ENCODE measurements around the gene THOC5.

Gene THOC5

GRCh38 chr22:29482726-29483125 is 70.8 kb downstream of the THOC5 start:
- H3K36me3 Mint-ChIP-seq (ENCODE audit: low read depth): peaks cover 11% of the 10 kb centered on the region
- no peak for DNase-seq
- peaks cover 65% of the 10 kb centered on the region for H3K27me3 Mint-ChIP-seq (ENCODE audit: low read depth, poor library complexity)
- H3K4me1 Mint-ChIP-seq: peaks cover 30% of the 10 kb centered on the region
- no peak overlapping the region for H3K4me3 Mint-ChIP-seq
- no peak for TF ChIP-seq CTCF (IDR thresholded peaks at IDR 0.05)
- no peak overlapping the region for H3K27ac Mint-ChIP-seq
- peaks cover 8% of the 10 kb centered on the region for H3K9me3 Mint-ChIP-seq

GRCh38 chr22:29482253-29482652 is 71.3 kb downstream of the THOC5 start:
- Mint-ChIP-seq H3K36me3 (ENCODE audit: low read depth) (peaks cover 8% of the 10 kb centered on the region), H3K4me3 (peak overlapping the region; percentile 87), H3K27ac (no peak overlapping the region), H3K4me1 (peaks cover 30% of the 10 kb centered on the region), H3K9me3 (peaks cover 8% of the 10 kb centered on the region), H3K27me3 (ENCODE audit: low read depth, poor library complexity) (peaks cover 69% of the 10 kb centered on the region)
- no peak for TF ChIP-seq CTCF (IDR thresholded peaks at IDR 0.05)
- DNase-seq: no peak

GRCh38 chr22:29481265-29482000 is 72.1 kb downstream of the THOC5 start:
- Mint-ChIP-seq H3K4me1 (peaks cover 30% of the 10 kb centered on the region), H3K27me3 (ENCODE audit: low read depth, poor library complexity) (peaks cover 69% of the 10 kb centered on the region), H3K36me3 (ENCODE audit: low read depth) (peaks cover 8% of the 10 kb centered on the region), H3K9me3 (peaks cover 8% of the 10 kb centered on the region), H3K27ac (no peak overlapping the region), H3K4me3 (peak overlapping the region; percentile 87)
- peak; percentile 57 for DNase-seq
- TF ChIP-seq CTCF (IDR thresholded peaks at IDR 0.05): no peak

GRCh38 chr22:29480512-29481264 is 72.9 kb downstream of the THOC5 start:
- H3K27me3 Mint-ChIP-seq (ENCODE audit: low read depth, poor library complexity): peaks cover 77% of the 10 kb centered on the region
- peaks cover 30% of the 10 kb centered on the region for H3K4me1 Mint-ChIP-seq
- DNase-seq: peak; percentile 70
- H3K36me3 Mint-ChIP-seq (ENCODE audit: low read depth): peaks cover 4% of the 10 kb centered on the region
- peak overlapping the region; percentile 87 for H3K4me3 Mint-ChIP-seq
- H3K9me3 Mint-ChIP-seq: peaks cover 8% of the 10 kb centered on the region
- TF ChIP-seq CTCF (IDR thresholded peaks at IDR 0.05): peak; percentile 34
- no peak overlapping the region for H3K27ac Mint-ChIP-seq

GRCh38 chr22:29480262-29480511 is 73.4 kb downstream of the THOC5 start:
- H3K4me3 Mint-ChIP-seq: no peak overlapping the region
- H3K36me3 Mint-ChIP-seq (ENCODE audit: low read depth): peaks cover under 1% of the 10 kb centered on the region
- peaks cover 8% of the 10 kb centered on the region for H3K9me3 Mint-ChIP-seq
- peaks cover 30% of the 10 kb centered on the region for H3K4me1 Mint-ChIP-seq
- H3K27me3 Mint-ChIP-seq (ENCODE audit: low read depth, poor library complexity): peaks cover 78% of the 10 kb centered on the region
- no peak for DNase-seq
- no peak for TF ChIP-seq CTCF (IDR thresholded peaks at IDR 0.05)
- no peak overlapping the region for H3K27ac Mint-ChIP-seq

All from nephron progenitor cell (in vitro differentiated cells).